ENCODE results near the gene SIRT2.

The SIRT2 gene

GRCh38 chr19:38920602-38921419 lies 21.4 kb upstream of the SIRT2 start:
- DNase-seq (ENCODE audit: low spot score) = no peak

- DNase-seq (ENCODE audit: low spot score) = no peak
Measured at GRCh38 chr19:38919837-38920601, 20.6 kb upstream of the SIRT2 start.

- no peak for DNase-seq (ENCODE audit: low spot score)
Measured at GRCh38 chr19:38918526-38918925, 19.1 kb upstream of the SIRT2 start.

GRCh38 chr19:38917921-38918491 lies 18.6 kb upstream of the SIRT2 start:
- DNase-seq (ENCODE audit: low spot score) = no peak

DNA sequence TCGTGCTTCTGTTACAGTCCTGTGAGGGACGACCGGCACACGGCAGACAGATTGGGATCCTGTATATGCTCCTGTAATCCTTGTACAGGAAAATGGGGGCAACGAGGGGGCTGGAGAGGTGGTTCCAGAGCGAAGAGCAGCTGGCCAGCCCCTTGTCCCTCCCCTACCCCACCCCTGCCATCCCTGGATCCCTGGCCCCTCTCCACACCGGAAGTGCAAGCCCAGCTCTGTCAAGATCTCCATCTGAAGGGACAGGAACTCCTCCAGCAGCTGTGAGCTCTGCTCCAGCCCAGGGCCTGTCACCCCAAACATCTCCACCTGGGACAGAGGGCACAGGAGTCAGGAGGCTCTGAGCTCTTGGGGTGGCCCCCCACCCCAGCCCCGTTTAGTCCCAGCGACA lies 18.1 kb upstream of the SIRT2 start:
- no peak for DNase-seq (ENCODE audit: low spot score)

DNA sequence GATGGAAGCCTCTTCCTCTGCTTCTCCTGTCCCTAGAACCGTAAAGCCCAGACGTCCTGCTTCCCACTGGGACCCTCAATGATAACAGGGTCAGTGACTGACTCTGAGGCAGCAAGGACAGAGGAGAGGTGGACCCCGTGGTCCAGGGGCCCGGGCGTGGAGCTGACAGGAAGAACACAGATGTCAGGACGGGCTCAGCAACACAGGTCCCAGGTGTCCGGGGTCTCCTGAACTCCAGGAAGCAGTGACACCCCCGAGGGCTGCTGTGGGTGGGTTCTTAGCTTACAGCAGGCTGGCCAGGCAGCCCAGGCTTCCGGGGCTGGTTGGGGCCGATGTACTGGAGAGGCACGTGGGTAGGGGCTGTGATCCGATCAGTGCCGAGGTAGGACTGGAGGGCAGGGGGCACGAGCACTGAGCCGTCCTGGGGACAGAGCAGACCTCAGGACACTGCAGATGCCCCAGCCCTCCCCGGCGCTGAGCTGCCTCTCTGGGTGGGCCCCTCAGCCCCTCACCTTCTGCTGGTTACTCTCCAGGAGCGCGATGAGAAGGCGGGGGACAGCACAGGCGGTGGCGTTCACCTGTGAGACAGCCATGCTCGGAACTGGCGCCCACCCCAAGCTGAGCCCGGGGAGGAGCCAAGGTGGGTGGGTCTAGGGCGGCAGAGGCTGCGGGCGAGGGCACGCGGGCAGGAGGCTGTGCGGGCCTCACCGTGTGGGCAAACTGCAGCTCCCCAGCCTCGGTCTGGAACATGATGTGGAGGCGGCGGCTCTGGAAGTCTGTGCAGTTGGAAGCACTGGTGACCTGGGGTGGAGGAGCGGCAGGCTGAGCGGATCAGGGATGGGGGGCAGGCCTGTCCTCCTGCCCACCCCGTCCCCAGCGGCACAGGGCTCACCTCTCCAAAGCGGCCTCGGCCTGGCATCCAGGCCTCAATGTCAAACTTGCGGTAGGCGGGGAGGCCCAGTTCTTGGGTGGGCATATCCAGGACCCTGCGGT lies 16.2 kb upstream of the SIRT2 start:
- DNase-seq (ENCODE audit: low spot score) = no peak

DNA sequence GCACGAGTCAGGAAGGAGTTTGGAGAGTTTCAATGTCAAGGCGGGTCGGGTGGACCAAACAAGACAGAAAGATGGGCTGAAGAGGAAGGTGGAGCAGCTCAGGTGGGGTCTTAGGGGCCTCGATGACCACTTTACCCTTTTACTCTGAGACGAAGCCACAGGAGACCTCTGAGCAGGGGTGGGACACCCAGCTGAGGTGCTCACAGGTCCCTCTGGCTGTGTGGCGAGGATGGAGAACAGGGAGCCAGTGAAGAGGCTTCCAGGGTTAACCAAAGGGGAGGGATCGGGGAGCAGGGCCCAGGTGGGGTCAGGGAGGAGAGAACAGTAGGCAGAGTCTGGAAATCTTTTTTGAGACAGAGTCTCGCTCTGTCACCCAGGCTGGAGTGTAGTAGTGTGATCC lies 14.5 kb upstream of the SIRT2 start:
- DNase-seq (ENCODE audit: low spot score) = no peak

GRCh38 chr19:38912600-38913514 lies 13.4 kb upstream of the SIRT2 start:
- no peak for DNase-seq (ENCODE audit: low spot score)

- DNase-seq (ENCODE audit: low spot score) = no peak
Measured at GRCh38 chr19:38911388-38912001, 12.1 kb upstream of the SIRT2 start.

DNA sequence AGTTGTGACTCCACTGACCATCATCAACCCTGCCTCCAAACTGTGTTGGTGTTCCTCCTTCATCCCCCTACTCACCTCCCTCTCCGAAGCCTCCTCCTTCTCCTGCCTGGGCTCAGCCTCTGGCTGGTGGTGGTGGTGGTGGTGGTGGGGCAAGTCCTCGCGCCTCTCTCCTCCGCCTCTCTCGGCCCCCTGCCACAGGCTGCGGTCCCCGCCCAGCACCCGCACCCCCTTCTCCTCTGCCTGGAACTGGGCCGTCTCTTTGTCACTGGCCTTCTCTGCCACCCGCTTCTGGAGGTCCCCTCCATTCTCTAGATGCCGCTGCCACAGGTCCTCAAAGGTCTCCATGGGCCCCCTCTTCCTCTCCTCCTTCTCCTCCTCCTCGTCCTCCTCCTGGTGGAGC lies 11.1 kb upstream of the SIRT2 start:
- DNase-seq (ENCODE audit: low spot score) = no peak

DNA sequence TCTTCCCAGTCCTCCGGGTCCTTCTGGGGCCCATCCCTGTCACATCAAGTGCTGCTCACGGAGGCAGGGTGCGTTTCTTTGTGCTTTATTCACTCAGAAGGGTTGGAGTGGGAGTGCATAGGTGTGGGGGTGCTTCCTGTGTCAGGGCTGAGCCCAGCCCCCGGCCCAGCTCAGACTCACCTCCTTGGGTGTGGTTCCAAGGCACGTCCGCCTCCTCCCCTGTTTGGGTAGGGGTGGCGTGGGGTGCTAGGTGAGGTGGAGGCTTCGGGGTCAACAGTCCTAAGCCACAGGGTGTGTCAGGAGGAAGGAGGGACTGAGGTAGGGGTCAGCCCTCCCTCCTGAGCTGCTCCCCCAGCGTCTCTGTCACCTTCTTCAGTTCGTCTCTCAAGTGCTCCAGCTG lies 9.5 kb upstream of the SIRT2 start:
- DNase-seq (ENCODE audit: low spot score) = no peak

DNA sequence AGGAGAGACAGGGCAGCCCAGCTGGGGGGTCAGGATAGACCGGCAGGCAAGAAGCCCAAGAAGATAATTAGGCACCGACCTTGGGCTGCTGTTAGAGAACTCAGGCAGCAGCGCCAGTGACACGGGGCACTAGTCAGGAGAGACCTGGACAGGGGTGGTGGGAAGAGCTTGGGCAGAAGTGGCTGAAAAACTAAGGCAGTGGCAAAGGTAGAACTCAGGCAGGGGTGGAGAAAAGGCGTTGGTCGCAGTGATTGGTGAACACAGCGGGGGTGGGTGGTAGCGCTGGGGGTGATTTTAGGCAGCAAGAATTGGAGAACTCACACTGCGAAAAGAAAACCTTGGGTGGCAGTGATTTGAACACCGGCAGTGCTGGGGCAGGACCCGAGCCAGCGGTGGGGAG lies 8.3 kb upstream of the SIRT2 start:
- no peak for DNase-seq (ENCODE audit: low spot score)

DNA sequence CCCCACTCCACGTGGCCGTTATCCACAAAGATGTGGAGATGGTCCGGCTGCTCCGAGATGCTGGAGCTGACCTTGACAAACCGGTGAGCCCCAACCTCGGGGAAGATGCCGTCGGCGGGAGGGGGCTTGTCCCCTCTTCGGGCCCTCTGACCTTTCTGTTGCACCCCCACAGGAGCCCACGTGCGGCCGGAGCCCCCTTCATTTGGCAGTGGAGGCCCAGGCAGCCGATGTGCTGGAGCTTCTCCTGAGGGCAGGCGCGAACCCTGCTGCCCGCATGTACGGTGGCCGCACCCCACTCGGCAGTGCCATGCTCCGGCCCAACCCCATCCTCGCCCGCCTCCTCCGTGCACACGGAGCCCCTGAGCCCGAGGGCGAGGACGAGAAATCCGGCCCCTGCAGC lies 7.8 kb upstream of the SIRT2 start:
- DNase-seq (ENCODE audit: low spot score) = no peak

DNA sequence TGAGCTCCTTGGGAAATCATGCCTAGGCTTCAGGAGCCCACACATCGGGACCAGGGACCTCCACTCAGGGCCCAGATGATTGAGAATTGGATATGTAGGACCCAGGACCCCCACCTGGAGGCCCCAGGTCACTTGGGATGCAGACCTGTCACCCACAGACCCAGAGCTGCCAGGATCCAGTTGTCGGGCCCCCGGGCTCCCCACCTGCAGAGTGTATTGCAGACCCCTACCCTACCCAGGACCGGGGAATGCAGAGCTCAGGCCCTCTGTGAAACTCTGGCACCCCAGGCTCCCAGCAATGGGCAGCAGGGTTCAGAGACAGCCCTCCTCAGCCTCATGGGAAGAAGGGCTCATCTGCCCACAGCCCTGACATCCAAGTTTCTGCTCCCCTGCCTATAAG lies 6.2 kb upstream of the SIRT2 start:
- DNase-seq (ENCODE audit: low spot score) = no peak

DNA sequence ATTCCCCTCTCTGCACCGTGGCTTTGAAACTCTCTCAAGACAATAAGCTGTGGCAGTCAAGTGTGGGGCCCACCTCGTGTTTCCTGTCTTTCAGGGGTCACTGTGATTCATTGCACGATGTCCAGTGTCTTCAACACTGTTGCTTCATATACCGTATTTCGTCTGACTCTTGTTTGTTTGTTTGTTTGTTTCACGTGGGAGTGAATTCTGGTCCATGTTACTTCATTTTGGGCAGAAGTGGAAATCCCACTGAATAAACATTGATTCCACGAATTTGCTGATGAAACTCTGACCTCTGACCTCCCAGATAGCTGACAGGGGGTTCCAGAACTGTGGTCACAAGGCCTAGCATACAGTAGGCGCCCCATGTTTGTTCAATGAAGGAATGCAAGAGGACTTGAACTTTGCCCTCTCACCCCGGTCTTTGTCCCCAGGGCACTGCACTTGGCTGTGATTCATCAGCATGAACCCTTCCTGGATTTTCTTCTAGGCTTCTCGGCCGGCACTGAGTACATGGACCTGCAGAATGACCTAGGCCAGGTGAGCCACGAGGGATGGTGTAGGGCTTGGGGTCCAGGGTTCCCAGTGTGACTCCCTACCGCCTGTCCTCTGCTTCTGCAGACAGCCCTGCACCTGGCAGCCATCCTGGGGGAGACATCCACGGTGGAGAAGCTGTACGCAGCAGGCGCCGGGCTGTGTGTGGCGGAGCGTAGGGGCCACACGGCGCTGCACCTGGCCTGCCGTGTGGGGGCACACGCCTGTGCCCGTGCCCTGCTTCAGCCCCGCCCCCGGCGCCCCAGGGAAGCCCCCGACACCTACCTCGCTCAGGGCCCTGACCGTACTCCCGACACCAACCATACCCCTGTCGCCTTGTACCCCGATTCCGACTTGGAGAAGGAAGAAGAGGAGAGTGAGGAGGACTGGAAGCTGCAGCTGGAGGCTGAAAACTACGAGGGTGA lies 5.4 kb upstream of the SIRT2 start:
- no peak for DNase-seq (ENCODE audit: low spot score)

DNA sequence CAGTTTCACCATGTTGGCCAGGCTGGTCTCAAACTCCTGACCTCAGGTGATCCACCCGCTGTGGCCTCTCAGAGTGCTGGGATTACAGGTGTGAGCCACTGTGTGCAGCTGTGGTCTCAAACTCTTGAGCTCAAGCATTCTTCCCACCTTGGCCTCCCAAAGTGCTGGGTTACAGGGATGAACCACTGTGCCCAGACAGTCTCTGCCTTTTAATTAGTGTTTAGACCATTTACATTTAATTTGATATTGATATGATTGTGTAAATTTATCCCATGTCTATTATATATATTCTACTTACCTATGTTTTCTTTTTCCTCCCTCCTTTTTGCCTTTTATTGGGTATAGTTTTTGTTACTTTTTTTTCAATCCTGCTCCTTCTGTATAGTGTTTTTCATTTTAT lies 2.3 kb upstream of the SIRT2 start:
- DNase-seq (ENCODE audit: low spot score) = no peak

GRCh38 chr19:38900743-38901190 lies 1.3 kb upstream of the SIRT2 start:
- DNase-seq (ENCODE audit: low spot score) = no peak

DNA sequence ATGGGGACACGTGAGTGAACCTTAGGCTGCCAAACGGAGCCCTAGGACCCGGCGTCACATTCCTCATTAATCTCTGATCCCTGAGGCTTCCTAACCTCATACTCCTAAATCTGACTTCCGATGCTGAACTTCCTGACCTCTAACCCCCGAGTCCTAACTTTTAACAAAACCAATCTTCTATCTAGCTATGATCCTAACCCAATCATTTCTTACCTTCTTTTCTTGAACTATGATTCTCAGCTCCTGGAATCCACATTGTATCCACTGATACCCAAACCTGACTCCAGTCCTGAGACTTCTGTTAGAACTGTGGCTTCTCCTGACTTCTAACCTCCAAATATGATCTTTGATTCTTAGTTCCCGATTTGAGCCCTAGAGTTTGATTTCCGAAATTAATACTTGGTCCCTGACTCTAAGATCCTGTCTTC lies 798 bp upstream of the SIRT2 start:
- no peak for DNase-seq (ENCODE audit: low spot score)

GRCh38 chr19:38898788-38899446 lies 501 bp downstream of the SIRT2 start:
- no peak for DNase-seq (ENCODE audit: low spot score)
